NCI-H2171 (cell line): ENCODE measurements around the gene TLCD4.
A peak's percentile ranks its signal among the peaks of the same experiment; 100 is the strongest.

Source experiments
- DNase-seq: peaks from one replicate; lab custom pipeline; 2025; lab: John Stamatoyannopoulos, UW

The TLCD4 gene

GRCh38 chr1:95095833-95096217, 21.3 kb upstream of the TLCD4 start:
- DNase-seq = no peak

GRCh38 chr1:95096218-95096841, 20.8 kb upstream of the TLCD4 start:
- DNase-seq = no peak

GRCh38 chr1:95097426-95097825, 19.7 kb upstream of the TLCD4 start:
- no peak for DNase-seq

- DNase-seq = no peak
Measured at GRCh38 chr1:95098196-95098595, 19.0 kb upstream of the TLCD4 start.

- DNase-seq = no peak
Measured at GRCh38 chr1:95108792-95109191, 8.4 kb upstream of the TLCD4 start.

GRCh38 chr1:95111014-95111413, 6.1 kb upstream of the TLCD4 start:
- no peak for DNase-seq

- no peak for DNase-seq
Measured at GRCh38 chr1:95113684-95114083, 3.5 kb upstream of the TLCD4 start.

- DNase-seq = no peak
Measured at GRCh38 chr1:95115708-95116137, 1.4 kb upstream of the TLCD4 start.

GRCh38 chr1:95116580-95117206, 462 bp upstream of the TLCD4 start:
- peak; percentile 76 for DNase-seq

- DNase-seq = no peak
Measured at GRCh38 chr1:95118067-95118499, 928 bp downstream of the TLCD4 start.

- no peak for DNase-seq
Measured at GRCh38 chr1:95118710-95119109, 1.6 kb downstream of the TLCD4 start.

GRCh38 chr1:95119273-95119672, 2.1 kb downstream of the TLCD4 start:
- no peak for DNase-seq

- DNase-seq = no peak
Measured at GRCh38 chr1:95122151-95122697, 5.1 kb downstream of the TLCD4 start.

GRCh38 chr1:95124342-95124741, 7.2 kb downstream of the TLCD4 start:
- DNase-seq = no peak

- DNase-seq = no peak
Measured at GRCh38 chr1:95126366-95126765, 9.2 kb downstream of the TLCD4 start.

- DNase-seq = no peak
Measured at GRCh38 chr1:95126846-95127245, 9.7 kb downstream of the TLCD4 start.

- peak; percentile 27 for DNase-seq
Measured at GRCh38 chr1:95127380-95127779, 10.2 kb downstream of the TLCD4 start.

GRCh38 chr1:95132762-95133161, 15.6 kb downstream of the TLCD4 start:
- no peak for DNase-seq

GRCh38 chr1:95133687-95134086, 16.5 kb downstream of the TLCD4 start:
- DNase-seq = no peak

- DNase-seq = no peak
Measured at GRCh38 chr1:95138223-95138622, 21.1 kb downstream of the TLCD4 start.

GRCh38 chr1:95139039-95139438, 21.9 kb downstream of the TLCD4 start:
- DNase-seq = no peak

- peak; percentile 6 for DNase-seq
Measured at GRCh38 chr1:95140791-95141190, 23.6 kb downstream of the TLCD4 start.

- DNase-seq = no peak
Measured at GRCh38 chr1:95145493-95145892, 28.3 kb downstream of the TLCD4 start.

- DNase-seq = no peak
Measured at GRCh38 chr1:95146637-95147036, 29.5 kb downstream of the TLCD4 start.
